NCI-H2107 treated with DMSO at 0.1 percent for 48 hours (cell line): Measurements from ENCODE around the gene SHISA7.

Experiments
- DNase-seq: peaks from one replicate; lab custom pipeline; 2025; ENCODE audit not compliant: unreplicated experiment; lab: John Stamatoyannopoulos, UW

SHISA7 gene

DNA sequence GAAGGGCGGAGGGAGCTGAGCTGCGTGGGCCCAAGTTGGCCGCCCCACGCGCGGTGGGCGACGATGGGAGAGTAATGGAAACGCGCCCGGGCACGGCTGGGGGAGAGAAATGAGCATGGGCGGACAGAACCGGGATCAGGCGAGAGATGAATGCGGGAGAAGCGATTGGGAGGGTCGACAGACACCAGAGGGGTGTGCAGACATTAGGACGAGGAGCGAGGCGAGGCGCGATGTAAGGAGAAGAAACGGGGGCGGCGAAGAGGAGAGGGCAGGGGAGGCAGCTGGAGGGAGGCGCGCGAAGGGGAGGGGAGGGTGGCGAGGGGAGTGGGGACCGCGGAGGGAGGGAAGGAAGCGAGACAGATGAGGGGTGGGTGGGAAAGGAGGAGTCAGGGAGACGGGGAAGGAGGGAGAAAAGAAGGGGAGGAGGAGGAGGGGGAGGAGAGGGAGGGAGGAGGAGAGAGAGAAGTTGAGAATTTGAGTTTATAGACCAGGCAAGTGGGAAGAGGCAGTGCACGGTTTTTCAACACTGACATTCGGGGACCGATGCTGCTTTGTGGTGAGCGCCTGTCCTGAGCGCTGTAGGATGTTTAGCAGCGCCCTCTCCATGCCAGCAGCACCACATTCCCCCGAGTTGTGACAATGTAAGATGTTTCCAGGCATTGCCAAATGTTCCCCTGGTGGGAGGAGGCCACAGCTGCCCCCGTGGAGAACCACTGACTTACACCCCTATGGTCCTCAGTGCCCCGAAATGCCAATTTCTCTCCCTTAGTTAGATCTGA is at the start of gene SHISA7:
TSS of gene SHISA7 (minus strand) at position 256 of the 779 bp plus-strand sequence. CDS start 437 bp downstream, outside the sequence.
- no peak for DNase-seq

DNA sequence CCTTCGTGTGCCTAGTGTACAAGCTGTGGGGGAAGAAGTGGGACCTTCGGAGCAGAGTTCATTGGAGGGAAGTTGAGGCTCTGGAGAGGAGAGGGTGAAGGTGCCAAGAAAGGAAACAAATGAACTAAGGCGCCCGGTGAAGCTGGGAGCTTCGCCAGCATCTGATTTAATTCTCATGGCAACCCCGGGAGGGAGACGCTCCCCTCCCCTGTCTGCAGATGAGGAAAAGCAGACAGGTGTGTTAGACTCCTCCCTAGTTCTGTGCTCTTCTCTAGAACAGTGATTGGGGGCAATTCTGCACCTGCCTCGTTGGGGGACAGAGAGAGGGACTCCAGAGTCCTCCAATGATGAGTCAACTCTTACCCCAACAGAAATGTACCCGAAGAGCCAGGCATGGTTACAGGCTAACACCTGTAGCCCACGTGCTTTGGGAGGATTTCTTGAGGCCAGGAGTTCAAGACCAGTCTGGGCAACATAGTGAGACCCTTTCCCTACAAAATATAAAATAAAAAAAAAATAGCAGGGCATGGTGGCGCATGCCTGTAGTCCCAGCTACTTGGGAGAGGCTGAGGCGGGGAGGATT is 49.4 kb upstream of the SHISA7 start:
- DNase-seq: peak; percentile 74

DNA sequence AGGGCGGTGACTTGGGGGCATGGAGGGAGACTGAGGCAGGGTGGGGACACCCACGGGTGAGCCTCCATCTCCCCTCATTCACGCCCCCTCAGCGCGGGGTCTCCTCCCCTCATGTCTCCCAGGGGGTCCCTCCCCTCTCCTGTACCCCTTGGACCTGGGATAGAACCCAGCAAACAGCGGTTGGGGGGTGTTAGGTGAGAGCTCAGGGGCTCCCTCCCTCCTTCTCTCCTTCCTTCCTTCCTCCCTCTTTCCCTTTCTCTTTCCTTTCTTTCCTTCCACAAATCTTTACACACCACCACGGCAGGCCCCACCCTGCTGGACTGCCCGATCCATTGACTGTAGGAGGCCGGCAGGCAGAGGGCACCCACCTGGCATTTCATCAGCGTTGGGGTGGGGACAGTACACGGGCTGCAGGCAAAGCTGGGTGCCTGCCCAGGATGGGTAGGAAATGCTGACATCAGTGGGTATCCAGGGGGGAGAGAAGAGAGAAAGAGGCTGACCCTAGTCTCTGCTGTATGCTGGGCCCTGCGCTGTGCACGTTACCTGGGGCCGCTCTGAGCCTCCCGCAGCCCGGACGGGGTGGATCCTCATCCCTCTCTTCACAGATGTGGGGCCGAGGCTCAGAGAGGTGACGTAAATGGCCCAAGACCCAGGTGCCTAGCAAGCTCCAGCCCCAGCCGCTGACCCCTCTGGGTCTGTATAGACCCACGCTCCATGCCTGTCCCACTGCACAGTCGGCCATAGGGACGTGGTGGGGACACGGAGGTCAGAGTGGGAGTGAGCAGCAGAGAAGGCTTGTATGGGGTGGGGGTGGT is 48.7 kb upstream of the SHISA7 start:
- DNase-seq: no peak

DNA sequence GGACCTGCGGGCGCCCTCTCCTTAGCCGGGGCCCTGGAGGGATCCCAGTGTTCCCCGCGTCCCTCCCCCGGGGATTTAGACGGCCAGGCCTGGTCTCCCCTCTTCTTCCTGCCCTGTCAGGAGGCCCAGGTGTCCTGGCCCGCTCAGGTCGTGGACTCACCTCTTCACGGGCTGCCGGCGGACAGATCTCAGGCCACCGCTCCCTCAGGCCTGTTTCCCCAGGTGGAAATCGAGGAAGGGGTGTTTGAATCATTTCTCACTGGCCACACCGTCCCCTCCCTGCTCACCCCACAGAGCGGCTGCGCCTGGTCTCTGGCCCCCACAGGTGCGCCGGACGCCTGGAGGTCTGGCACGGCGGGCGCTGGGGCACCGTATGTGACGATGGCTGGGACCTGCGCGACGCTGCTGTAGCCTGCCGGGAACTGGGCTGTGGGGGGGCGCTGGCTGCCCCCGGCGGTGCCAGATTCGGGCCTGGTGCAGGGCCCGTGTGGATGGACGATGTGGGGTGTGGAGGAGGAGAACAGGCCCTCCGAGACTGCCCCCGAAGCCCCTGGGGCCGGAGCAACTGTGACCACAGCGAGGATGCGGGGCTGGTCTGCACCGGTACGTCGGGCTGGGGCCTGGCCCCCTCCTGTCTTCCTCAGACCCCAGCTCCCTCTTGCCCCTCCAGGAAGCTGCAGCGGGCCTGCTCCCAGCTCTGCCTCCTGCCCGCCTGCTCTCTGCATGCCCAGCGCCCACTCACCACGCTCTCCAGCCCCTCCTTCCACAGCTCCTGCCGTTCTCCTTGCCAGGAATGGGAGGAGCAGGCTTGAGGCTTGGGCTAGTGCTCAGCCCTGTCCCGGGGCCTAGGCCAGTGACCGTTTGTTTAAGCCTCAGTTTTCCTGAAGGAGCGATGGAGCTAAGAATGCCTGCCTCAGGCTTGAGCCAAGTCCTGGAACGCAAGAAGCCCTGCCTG is 47.7 kb upstream of the SHISA7 start:
- DNase-seq: no peak

DNA sequence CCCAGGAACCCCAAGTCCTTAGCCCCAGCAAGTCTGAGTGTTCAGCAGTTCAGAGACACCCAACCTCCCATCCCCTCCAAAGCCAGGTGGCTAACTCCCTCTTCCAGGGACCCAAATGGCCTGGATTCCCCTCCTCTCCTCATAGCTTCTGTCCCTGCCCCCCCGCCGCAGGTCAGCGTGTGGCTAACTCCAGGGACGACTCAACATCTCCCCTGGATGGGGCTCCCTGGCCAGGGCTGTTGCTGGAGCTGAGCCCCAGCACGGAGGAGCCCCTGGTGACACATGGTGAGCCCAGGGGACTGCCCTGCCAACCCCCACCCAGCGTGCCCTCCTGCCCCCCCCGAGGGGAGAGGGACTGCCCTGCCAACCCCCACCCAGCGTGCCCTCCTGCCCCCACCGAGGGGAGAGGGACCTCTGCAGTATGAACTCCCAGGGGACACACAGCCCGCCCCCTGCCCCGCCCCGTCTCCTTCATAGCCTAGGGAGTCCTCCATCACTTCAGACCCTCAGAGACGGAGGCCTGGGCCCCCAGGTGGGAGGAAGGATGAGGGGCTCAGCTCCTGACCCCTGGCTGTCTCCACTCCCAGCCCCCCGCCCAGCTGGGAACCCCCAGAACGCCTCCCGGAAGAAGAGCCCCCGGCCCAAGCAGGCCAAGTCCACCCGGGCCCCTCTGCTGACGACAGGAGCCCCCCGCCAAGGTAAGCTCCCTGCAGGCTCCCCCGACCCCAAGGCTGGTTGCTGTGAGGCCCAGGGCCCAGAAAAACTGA is 46.8 kb upstream of the SHISA7 start:
- DNase-seq: no peak

DNA sequence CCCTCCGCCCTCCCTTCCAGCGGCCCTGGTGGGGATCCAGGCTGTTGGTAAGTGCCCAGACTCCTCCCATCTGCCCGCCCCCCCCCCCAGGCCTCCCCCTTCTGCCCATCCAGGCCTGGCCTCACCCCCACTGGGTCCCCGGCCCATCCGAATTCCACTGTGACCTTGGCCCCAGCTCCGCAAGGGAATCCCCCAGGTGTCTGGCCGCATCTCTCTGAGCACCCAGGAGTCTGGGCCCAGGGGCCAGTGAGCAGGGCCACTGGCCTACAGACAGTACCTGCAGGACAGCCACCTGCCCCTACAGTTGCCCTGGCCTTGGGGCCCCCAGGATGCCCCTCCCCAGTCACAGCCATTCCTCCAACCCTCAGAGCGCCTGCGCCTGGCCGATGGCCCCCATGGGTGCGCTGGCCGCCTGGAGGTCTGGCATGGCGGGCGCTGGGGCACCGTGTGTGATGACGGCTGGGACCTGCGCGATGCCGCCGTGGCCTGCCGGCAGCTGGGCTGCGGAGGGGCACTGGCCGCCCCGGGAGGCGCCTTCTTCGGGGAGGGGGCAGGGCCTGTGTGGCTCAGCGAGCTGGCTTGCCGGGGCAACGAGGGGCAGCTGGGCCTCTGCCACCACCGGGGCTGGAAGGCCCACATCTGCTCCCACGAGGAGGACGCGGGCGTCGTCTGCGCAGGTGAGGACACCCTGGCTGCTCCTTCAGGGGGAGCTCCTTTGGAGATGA is 46.0 kb upstream of the SHISA7 start:
- no peak for DNase-seq

DNA sequence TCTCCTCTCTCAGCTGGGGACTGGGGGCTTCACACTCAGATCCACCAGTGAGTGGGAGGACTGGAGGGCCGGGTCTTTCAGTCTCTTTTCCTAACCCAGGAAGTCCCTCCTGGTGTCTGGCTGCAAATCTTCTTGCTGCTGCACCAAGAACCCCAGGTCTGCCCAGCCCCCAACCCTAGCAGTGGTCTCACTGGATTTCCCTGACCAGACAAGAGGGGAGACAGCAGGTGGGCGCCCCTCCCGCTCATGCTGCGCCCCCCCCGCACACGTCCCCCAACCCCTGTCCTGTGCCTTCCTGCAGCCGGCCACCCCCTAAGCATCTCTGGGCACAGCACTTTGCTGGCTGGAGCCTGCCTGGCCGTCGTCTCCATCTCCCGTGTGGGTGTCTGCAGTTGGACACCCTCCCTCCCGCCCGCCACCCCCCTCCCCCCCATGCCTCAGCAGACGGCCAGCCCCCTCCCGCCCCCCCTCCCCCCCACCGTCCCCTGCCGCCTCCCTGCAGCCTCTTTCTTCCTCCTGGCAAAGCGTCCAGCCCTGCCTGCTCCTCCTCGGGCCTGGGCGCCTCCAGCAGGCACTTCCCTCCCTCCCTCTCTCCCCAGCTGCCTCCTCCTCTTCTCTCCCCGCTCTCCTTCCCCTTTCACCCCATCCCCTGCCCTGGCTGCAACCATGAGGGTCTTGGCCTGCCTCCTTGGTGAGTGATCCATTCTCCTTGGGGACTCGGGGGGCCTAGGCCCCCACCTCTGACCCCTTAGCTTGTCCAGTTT is 45.0 kb upstream of the SHISA7 start, which contains the start of gene SSC5D:
TSS of gene SSC5D (plus strand) at position 513 of the 764 bp plus-strand sequence. CDS start at position 667, 154 bp downstream.
- no peak for DNase-seq

DNA sequence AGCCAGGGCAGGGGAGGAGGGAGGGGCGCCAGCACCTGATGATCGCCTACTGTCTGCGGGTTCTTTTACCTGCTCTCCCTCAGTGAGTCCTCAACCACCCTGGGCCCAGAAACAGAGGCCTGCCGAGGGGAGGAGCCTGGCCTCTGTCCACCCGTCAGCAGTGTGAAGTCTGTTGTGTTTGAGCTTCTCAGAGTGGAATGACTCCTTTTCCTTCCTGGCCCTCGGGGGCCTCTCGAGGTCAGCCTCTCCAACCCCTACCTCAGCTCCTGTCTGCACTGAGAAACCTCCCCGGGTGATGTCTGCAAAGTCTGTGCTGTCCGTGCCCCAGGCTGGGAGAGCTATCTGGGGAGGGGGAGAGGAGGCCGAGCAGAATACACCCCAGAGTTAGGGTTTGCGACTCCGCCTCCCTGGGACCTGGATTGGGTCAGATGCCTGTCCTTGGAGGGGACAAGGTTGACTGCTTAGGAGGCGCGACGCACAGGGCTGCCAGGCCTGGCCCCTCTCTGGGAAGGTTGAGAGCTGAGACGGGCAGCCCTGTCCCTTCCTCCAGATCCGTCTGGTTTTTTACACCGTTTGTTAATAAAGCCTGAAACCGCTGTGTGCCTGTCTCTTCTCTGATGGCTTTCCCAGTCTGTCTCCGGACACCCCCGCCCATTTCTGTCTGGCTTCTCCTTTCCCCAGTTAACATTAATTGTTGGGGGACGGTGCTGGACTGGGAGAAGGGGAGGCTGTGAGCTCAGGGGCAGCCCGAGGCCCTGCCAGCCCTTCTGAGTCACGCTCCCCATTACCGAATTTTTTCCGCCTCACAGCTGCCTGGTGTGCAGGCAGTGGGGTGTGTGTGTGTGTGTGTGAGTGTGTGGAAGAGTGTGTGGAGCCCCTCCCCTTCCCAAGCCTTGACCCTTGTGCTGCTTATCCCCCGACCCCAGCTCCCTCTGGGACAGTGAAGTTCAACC is 44.1 kb upstream of the SHISA7 start:
- peak; percentile 11 for DNase-seq

DNA sequence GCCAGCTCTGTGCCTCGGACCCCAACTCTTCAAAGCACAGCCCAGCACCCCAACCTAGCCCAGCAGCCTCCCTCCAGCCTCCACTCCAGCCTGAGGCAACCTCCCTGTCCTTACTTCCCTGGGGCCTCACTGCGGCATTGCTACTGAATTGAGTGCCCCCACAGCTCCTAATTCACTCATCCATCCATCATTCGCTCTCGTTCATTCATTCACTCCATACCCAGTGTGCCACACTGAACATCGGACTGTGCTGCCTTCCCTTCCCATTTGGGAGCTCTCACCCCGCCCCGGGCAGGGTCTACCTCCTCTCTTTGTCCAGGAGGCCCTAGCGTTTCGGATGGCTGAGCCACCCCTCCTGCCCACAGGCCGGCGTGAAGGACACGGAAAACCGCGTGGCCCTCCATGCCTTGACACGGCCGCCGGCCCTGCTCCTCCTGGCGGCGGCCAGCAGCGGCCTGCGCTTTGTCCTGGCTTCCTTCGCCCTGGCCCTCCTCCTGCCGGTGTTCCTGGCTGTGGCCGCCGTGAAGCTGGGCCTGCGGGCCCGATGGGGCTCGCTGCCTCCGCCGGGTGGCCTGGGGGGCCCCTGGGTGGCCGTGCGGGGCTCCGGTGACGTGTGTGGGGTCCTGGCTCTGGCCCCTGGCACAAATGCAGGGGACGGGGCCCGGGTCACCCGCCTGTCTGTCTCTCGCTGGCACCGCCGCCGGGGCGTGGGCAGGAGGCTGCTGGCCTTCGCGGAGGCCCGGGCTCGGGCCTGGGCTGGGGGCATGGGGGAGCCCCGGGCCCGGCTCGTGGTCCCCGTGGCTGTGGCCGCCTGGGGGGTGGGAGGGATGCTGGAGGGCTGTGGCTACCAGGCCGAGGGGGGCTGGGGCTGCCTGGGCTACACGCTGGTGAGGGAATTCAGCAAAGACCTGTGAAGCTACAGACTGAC is 43.2 kb upstream of the SHISA7 start:
- DNase-seq: no peak

DNA sequence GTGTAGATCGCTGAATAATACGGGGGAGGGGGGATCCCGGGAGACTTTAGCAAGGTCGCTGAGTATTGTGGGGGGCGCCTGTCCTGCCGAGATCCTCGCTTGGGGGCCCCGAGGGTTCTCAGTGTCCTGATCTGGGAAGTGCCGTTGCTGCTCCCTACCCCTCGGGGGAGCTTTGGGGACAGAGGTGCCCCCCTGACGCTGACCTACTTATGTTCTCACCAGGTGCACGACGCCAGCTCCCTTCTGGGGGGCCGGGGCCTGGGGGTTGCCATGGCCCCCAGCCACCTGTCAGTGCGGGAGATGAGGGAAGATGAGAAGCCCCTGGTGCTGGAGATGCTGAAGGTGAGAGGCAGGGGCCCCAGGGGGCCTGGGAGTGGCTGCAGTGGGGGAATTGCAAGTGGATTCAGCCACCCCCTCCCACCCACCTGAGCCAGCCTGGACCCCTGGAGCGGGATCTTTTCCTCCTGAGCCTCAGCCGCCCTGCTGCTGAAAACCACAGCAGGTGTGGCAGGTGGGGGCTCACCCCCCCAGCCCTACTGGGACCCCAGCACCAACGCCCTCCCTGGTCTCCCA is 42.4 kb upstream of the SHISA7 start:
- DNase-seq: peak; percentile 59

DNA sequence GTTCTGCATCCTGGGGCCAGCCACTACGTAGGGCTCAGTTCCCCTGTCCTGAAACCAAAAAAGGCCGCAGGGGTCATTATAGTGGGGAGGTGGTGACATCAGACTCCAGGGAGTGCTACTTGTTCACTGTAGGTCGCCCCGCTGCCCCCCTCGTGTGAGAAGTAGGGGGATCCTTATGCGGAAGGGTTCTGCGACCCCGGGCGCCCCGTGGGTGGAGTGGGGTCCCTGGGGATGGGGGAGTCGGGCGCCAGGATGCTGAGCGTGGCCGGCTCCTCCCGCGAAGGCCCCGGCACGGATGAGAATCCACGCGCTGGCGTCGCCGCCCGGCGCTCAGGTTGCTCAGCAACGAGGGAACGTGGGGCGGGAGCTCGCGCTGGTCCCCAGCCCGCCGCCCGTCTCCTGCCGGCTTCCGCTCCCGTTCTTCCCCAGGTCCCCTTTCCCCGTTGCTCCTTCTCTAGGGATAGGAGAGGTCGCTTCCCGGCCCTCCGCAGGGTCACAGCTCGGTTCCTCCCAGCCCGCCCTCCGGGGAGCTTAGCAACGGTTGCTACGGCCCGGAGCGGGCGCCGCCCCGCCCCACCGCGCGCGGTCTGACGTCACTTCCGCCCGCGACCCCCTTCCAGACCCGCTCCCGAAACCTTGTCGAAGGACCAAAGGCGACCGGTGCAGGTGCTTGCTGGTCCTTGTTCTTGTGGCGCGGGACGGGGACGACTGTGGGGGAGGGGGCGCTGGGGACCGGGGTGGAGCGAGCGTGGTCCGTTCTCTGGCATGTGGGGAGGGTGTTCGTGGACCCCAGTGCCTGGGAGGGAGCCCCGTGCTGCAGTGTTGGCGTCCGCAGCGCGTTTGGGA is 41.7 kb upstream of the SHISA7 start, which contains the start of gene NAT14:
TSS of gene NAT14 (plus strand) at position 596 of the 846 bp plus-strand sequence. CDS start 521 bp downstream, outside the sequence.
- peak; percentile 50 for DNase-seq

DNA sequence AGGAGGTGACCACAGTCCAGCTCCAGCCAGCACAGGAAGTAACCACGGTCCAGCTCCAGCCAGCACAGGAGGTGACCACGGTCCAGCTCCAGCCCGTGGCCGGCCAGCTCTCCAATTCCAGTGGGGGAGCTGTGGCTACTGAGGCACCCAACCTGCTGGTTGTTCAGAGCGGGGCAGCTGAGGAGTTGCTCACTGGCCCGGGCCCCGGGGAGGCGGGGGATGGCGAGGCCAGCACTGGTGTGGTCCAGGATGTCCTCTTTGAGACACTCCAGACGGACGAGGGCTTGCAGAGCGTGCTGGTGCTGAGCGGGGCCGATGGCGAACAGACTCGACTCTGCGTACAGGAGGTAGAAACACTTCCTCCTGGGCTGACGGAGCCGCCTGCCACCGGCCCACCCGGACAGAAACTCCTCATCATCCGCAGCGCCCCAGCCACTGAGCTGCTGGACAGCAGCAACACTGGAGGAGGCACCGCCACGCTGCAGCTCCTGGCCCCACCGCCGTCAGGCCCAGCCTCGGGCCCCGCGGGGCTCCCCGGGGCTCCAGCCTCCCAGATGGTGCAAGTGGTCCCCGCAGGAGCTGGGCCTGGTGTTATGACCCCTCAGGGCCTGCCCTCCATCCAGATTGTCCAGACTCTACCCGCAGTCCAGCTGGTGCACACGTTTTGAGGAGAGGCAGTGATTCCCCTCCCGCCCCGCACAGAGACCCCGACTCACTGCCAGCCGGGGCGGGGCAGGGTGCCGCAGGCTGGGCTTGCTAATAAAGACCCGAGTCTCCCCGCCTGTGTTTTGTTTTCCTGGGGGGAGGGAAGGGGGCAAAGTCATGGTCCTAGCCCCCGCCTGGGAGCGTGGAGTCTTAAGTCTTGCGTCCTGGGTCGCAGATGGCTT is 40.8 kb upstream of the SHISA7 start:
- no peak for DNase-seq

DNA sequence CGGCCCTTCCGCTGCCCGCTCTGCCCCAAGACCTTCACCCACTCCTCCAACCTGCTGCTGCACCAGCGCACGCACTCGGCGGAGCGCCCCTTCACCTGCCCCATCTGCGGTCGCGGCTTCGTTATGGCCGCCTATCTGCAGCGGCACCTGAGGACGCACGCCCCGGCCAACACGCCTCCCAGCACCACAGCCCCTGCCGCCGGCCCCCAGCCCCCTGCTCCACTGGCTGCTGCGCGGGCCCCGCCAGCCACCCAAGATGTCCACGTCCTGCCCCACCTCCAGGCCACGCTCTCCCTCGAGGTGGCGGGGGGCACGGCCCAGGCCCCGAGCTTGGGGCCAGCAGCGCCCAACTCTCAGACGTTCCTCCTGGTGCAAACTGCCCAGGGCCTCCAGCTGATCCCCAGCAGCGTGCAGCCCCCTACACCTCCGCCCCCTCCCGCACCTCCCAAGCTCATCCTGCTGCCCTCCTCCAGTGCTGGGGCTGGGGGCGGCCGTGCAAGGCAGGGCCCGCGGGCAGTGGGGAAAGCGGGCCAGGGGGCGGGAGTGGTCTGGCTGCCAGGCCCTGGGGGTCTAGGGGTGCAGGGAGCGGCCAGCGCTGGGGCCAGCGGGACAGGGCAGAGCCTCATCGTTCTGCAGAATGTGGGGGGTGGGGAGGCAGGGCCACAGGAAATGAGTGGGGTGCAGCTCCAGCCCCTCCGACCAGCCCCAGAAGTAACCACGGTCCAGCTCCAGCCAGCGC is 40.0 kb upstream of the SHISA7 start:
- DNase-seq: no peak
